Gastrocnemius medialis (tissue), 4 donors: ENCODE data around the gene NOD1. TPM values are rescaled to one million over a fixed set of nuclear protein-coding genes. Genes with fewer than 3 reads are reported as not detected.

ENCODE experiments used
- ATAC-seq, 2 donors: fragments of 150-250 bp; one replicate each; pipeline ENCODE4 v1.9.1; 2016
- DNase-seq, 2 donors: peaks; one replicate each; pipeline ENCODE4 v3.0.0-alpha.2; 2019
- H3K27ac ChIP-seq, 4 donors: fragments of 200-600 bp; sonication (generic); 1 replicate in 1 of 4; 2 replicates in 3 of 4; pipeline ENCODE4 v1.5.1; 2016 to 2018; ENCODE audit warnings: mild to moderate bottlenecking in 2 of 4, moderate library complexity in 1 of 4
- H3K27me3 ChIP-seq, 3 donors: fragments of 200-600 bp; sonication (generic) in 2 of 3; 1 replicate in 1 of 3; 2 replicates in 2 of 3; pipeline versions ENCODE4 v1.5.1 to v1.6.0; 2016 to 2019; ENCODE audit warnings: mild to moderate bottlenecking in 1 of 3, moderate library complexity in 1 of 3
- H3K36me3 ChIP-seq, 2 donors: fragments of 200-600 bp; sonication (generic) in 1 of 2; one replicate each; pipeline ENCODE4 v1.5.1; 2017 to 2018
- H3K4me1 ChIP-seq, 2 donors: fragments of 200-600 bp; sonication (generic) in 1 of 2; one replicate each; pipeline ENCODE4 v1.5.1; 2016 to 2017; ENCODE audit warnings: mild to moderate bottlenecking in 2 of 2
- H3K4me3 ChIP-seq, 4 donors: fragments of 200-600 bp; sonication (generic) in 3 of 4; 1 replicate in 1 of 4; 2 replicates in 3 of 4; pipeline ENCODE4 v1.5.1; 2016 to 2019; ENCODE audit warnings: mild to moderate bottlenecking in 2 of 4
- H3K9me3 ChIP-seq, 3 donors: fragments of 200-600 bp; sonication (generic) in 2 of 3; 1 replicate in 1 of 3; 2 replicates in 2 of 3; pipeline ENCODE4 v1.5.1; 2016 to 2019
- POLR2A ChIP-seq, 2 donors: fragments of 450-650 bp; IDR thresholded peaks; one replicate each; pipeline ENCODE4 v1.6.1; 2017; ENCODE audit warnings: antibody characterized with exemption in 2 of 2, mild to moderate bottlenecking in 2 of 2, moderate library complexity in 2 of 2
- in situ Hi-C, 4 donors: fragments of 200-750 bp; cut with MboI; loops; one replicate each; pipeline versions ENCODE4 v1.15.0 to v1.8.0; 2017; ENCODE audit warnings: low sequenced_read_pairs in 4 of 4
- intact Hi-C: fragments of 100-400 bp; cut with DNase I; formaldehyde crosslinking; loops from one replicate; pipeline ENCODE4 v1.15.1; 2023; ENCODE audit warnings: low total_unique reads
- total RNA-seq, 4 donors: library from RNA; depleted of rRNA; stranded (reverse); fragments of >200 nt; gene quantifications; one replicate each; pipeline versions ENCODE4 v1.1.0 to v1.2.3, GENCODE V29; 2016
- TF ChIP-seq, protein P1 (sequence below), 5 experiments: fragments of 450-650 bp in 3 of 5; fragments of 200-600 bp in 2 of 5; sonication (generic) in 2 of 5; IDR thresholded peaks in 4 of 5; conservative IDR thresholded peaks in 1 of 5; 1 replicate in 4 of 5; 2 replicates in 1 of 5; pipeline ENCODE4 v1.5.1; 2016 to 2019; ENCODE audit warnings: antibody characterized with exemption in 5 of 5, mild to moderate bottlenecking in 3 of 5, moderate library complexity in 3 of 5

Gene NOD1
- total RNA-seq, 4 donors from 2014 or later = 2.3 to 4.6 (median 3.6) TPM

DNA sequence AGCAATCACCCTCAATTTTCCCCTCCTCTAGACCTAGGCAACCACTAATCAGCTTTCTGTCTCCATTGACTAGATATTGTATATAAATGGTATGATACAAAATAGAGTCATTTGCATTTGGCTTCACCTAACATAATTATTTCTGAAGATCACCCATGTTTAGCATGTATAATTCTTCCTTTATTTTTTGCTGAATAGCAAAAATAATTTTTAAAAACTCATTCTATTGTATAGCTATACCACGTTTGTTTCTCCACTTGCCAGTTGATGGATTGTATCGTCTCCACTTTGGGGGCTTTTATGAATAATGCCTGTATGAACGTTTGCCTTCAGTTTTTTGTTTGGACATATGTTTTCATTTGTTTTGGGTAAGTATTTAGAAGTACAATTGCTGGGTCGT, 98.8 kb downstream of the NOD1 start:
- in situ Hi-C loops (no loop called here), intact Hi-C loops (no loop called here)
- DNase-seq (no peak), ATAC-seq (no peak)
- no peaks in the 10 kb centered on the region for H3K9me3 ChIP-seq
- H3K4me1 ChIP-seq = no peaks in the 10 kb centered on the region
- H3K27me3 ChIP-seq = no peaks in the 10 kb centered on the region
- H3K36me3 ChIP-seq = no peaks in the 10 kb centered on the region
- no peak for TF ChIP-seq POLR2A (IDR thresholded peaks at IDR 0.05)
- TF ChIP-seq, protein P1, sequence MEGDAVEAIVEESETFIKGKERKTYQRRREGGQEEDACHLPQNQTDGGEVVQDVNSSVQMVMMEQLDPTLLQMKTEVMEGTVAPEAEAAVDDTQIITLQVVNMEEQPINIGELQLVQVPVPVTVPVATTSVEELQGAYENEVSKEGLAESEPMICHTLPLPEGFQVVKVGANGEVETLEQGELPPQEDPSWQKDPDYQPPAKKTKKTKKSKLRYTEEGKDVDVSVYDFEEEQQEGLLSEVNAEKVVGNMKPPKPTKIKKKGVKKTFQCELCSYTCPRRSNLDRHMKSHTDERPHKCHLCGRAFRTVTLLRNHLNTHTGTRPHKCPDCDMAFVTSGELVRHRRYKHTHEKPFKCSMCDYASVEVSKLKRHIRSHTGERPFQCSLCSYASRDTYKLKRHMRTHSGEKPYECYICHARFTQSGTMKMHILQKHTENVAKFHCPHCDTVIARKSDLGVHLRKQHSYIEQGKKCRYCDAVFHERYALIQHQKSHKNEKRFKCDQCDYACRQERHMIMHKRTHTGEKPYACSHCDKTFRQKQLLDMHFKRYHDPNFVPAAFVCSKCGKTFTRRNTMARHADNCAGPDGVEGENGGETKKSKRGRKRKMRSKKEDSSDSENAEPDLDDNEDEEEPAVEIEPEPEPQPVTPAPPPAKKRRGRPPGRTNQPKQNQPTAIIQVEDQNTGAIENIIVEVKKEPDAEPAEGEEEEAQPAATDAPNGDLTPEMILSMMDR (IDR thresholded peaks at IDR 0.05 in 4 of 5, conservative IDR thresholded peaks at IDR 0.05 in 1 of 5) = no peak
- no peak overlapping the region for H3K27ac ChIP-seq
- no peak overlapping the region for H3K4me3 ChIP-seq

DNA sequence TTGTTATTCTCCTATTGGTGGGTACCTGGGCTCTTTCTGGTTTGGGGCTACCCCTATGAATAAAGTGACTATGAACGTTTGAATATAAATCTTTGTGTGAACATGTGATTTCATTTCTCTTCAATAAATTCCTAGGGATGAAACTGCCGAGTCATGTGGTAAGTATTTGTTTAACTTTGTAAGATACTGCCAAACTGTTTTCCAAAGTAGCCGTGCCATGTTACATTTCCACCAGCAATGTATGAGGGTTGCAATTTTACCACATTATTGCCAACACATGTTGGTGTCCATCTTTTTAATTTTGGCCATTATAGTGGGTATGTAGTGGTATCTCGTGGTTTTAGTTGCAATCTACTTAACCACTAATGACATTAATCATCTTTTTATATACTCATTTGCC, 99.5 kb downstream of the NOD1 start:
- H3K9me3 ChIP-seq = no peaks in the 10 kb centered on the region
- in situ Hi-C loops = no loop called here
- H3K4me3 ChIP-seq = no peak overlapping the region
- intact Hi-C loops = no loop called here
- no peak overlapping the region for H3K27ac ChIP-seq
- H3K36me3 ChIP-seq = no peaks in the 10 kb centered on the region
- TF ChIP-seq, protein P1 (IDR thresholded peaks at IDR 0.05 in 4 of 5, conservative IDR thresholded peaks at IDR 0.05 in 1 of 5) = no peak
- TF ChIP-seq POLR2A (IDR thresholded peaks at IDR 0.05) = no peak
- H3K4me1 ChIP-seq = no peaks in the 10 kb centered on the region
- no peak for DNase-seq
- H3K27me3 ChIP-seq = no peaks in the 10 kb centered on the region
- no peak for ATAC-seq

DNA sequence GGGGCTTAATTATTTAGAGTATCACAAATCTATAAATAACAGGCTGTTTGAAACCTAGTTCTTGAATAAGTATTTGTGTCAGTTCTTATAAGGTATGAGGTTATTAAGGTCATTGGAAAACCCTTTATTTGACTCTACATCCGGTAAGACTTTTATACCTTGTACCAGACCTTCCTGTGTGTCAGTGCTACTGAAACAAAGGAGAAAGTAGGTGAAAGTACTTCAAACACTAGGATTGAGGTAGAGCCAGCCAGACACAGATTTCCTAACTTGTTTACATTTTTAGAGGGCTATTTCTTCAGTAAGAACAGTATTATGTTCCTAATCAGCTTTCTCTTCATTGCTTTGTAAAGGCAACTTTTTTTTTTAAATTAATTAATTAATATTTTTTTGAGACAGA, 100.3 kb downstream of the NOD1 start:
- DNase-seq (no peak), ATAC-seq (no peak)
- Histone ChIP-seq H3K27ac (no peak overlapping the region), H3K4me3 (no peak overlapping the region), H3K9me3 (no peaks in the 10 kb centered on the region), H3K36me3 (no peaks in the 10 kb centered on the region), H3K4me1 (no peaks in the 10 kb centered on the region), H3K27me3 (no peaks in the 10 kb centered on the region)
- intact Hi-C loops (no loop called here), in situ Hi-C loops (no loop called here)
- TF ChIP-seq, protein P1 (IDR thresholded peaks at IDR 0.05 in 4 of 5, conservative IDR thresholded peaks at IDR 0.05 in 1 of 5) = no peak
- no peak for TF ChIP-seq POLR2A (IDR thresholded peaks at IDR 0.05)

Other genes starting within 250 kb of the NOD1 start
- 10 to 100 TPM in 3 of 4 donors, 1 to 10 TPM in 1; 9.6 to 19.3 (median 17.4) TPM for gene ZNRF2, start 194.2 kb downstream of the NOD1 start, total RNA-seq
- gene GGCT, start 26.0 kb upstream of the NOD1 start, total RNA-seq = 10 to 100 TPM in 3 of 4 donors, 1 to 10 TPM in 1; 7.4 to 20.0 (median 12.8) TPM
- gene GARS1, start 116.1 kb upstream of the NOD1 start, total RNA-seq = 10 to 100 TPM; 52.1 to 67.7 (median 60.1) TPM
- under 1 TPM in 2 of 4 donors, not detected in 2; 0.07 to 0.52 TPM for gene CRHR2, start 203.7 kb upstream of the NOD1 start, total RNA-seq